Measurements from ENCODE around the gene ADAM12. TPM values are rescaled to one million over a fixed set of nuclear protein-coding genes. Genes with fewer than 3 reads are reported as not detected.

Gene ADAM12
- total RNA-seq, 4 donors from 2014 or later = 0.26 to 1.6 (median 0.47) TPM; not detected in 1

DNA sequence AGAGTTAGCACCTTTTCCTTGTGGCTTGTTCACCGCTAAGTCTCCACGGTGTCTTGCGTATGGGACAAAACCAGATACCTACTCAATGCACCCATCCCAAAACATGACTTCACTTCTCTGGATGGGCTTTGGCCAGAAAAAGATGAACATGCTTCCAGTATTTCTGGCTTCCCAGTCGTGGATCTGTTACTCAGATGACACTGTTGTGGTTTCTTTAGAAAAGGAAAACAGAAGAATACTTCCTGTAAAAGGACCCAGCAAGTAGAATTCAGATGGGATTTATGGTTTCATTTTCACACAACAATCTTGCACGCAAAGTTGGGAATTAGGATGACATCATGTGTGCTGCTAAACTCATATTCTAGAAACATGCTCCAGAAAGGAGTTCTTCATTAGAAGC lies 216.7 kb downstream of the ADAM12 start:
- DNase-seq (ENCODE audit: low spot score in 2 of 2) = no peak
- no peak overlapping the region for H3K4me3 ChIP-seq (ENCODE audit: low read depth, poor library complexity, severe bottlenecking)
- WGBS, 2 donors = 56 to 64% methylated on average over 5 of the region's 5 CpGs
- intact Hi-C loops (cut with DNase I; ENCODE audit: low total_unique reads) = no loop called here
- TF ChIP-seq, protein P1, sequence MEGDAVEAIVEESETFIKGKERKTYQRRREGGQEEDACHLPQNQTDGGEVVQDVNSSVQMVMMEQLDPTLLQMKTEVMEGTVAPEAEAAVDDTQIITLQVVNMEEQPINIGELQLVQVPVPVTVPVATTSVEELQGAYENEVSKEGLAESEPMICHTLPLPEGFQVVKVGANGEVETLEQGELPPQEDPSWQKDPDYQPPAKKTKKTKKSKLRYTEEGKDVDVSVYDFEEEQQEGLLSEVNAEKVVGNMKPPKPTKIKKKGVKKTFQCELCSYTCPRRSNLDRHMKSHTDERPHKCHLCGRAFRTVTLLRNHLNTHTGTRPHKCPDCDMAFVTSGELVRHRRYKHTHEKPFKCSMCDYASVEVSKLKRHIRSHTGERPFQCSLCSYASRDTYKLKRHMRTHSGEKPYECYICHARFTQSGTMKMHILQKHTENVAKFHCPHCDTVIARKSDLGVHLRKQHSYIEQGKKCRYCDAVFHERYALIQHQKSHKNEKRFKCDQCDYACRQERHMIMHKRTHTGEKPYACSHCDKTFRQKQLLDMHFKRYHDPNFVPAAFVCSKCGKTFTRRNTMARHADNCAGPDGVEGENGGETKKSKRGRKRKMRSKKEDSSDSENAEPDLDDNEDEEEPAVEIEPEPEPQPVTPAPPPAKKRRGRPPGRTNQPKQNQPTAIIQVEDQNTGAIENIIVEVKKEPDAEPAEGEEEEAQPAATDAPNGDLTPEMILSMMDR (IDR thresholded peaks at IDR 0.05) = no peak
- TF ChIP-seq POLR2A (IDR thresholded peaks at IDR 0.05) = no peak

DNA sequence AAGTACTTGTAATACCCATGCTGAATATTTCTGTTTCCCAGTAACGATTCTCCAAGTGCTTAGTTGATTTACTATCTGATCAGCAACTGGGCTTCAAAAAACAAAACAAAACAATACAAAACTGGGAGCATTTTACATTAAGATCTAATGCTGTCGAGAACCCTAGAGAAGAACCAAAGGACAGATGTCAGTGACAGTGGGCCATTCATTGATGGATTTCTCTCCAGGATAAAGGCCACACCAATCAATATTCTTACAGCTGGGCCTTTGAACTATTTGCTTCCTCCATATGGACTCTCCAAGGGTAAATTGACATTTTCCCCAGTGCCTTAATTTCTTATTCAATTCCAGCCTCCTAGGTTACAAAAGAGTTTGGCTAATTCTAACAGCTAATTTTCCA lies 217.5 kb downstream of the ADAM12 start:
- H3K4me3 ChIP-seq (ENCODE audit: low read depth, poor library complexity, severe bottlenecking) = no peak overlapping the region
- TF ChIP-seq, protein P1 (IDR thresholded peaks at IDR 0.05) = no peak
- TF ChIP-seq POLR2A (IDR thresholded peaks at IDR 0.05) = no peak
- intact Hi-C loops (cut with DNase I; ENCODE audit: low total_unique reads) = no loop called here
- WGBS, 2 donors = 67 to 74% methylated on average over 2 of the region's 2 CpGs
- no peak for DNase-seq (ENCODE audit: low spot score in 2 of 2)

DNA sequence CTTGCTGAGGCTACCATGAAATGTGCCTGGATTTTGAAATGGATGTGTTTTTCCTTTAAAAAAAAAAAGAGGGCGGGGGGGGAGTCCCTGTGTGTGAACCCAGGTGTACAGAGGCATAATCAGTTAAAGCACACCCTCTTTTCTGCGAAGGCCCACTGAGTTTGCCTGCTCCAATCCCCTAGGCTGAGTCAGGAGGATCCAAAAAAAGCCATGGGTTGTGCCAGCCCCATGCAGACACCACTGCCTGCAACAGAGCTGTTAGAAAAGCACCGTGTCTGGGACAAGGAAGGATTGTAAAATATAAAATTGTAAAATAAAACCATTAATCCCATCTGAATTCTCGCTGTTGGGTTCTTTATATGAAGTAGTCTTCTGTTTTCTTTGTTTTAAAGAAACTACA lies 217.9 kb downstream of the ADAM12 start:
- no peak overlapping the region for H3K4me3 ChIP-seq (ENCODE audit: low read depth, poor library complexity, severe bottlenecking)
- WGBS, 2 donors = 64 to 73% methylated on average over 4 of the region's 4 CpGs
- intact Hi-C loops (cut with DNase I; ENCODE audit: low total_unique reads) = no loop called here
- no peak for TF ChIP-seq POLR2A (IDR thresholded peaks at IDR 0.05)
- TF ChIP-seq, protein P1 (IDR thresholded peaks at IDR 0.05) = no peak
- DNase-seq (ENCODE audit: low spot score in 2 of 2) = no peak

DNA sequence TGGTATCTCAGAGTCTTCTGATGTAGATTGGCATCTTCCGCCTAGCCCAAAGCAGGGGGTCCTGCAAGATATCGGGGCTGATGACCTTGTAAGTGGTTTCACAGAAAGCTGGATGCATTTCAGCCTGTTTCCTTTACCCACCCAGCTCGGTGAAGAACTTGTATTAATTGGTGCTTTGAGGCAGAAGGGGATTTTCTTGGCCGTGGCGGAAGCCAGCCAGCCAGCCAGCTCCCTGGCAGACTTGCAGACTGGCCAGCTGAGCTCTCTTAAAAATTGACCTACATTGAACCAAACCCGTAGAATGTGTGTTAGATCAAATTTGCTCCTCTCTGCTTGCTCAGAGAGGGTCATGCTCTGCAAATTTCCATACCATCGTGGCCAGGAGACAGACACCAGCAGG lies 218.4 kb downstream of the ADAM12 start:
- H3K4me3 ChIP-seq (ENCODE audit: low read depth, poor library complexity, severe bottlenecking) = no peak overlapping the region
- DNase-seq (ENCODE audit: low spot score in 2 of 2) = no peak
- intact Hi-C loops (cut with DNase I; ENCODE audit: low total_unique reads) = no loop called here
- WGBS, 2 donors = 59 to 75% methylated on average over 7 of the region's 7 CpGs
- no peak for TF ChIP-seq POLR2A (IDR thresholded peaks at IDR 0.05)
- TF ChIP-seq, protein P1 (IDR thresholded peaks at IDR 0.05) = no peak

DNA sequence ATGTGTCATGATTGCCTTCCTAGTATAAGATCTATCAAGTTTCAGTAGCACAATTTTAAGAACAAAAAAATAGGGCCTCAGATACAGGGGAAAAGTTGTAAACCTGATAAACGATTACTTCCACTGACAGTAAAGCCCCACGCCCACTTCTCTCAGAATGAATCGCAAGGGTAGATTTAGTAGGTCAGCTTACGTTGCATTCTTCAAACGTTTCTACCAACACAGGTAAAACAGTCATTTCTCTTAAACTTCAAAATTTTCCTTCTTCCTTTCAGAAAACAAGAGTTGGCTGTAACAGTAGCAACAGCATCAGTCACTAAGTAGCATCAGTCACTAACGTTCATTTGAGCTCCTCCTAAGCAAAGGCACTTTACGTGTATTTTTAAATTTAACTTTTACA lies 221.5 kb downstream of the ADAM12 start:
- DNase-seq (ENCODE audit: low spot score in 2 of 2) = no peak
- WGBS, 2 donors = 63 to 68% methylated on average over 7 of the region's 7 CpGs
- intact Hi-C loops (cut with DNase I; ENCODE audit: low total_unique reads) = no loop called here
- TF ChIP-seq, protein P1 (IDR thresholded peaks at IDR 0.05) = no peak
- TF ChIP-seq POLR2A (IDR thresholded peaks at IDR 0.05) = no peak
- no peak overlapping the region for H3K4me3 ChIP-seq (ENCODE audit: low read depth, poor library complexity, severe bottlenecking)

DNA sequence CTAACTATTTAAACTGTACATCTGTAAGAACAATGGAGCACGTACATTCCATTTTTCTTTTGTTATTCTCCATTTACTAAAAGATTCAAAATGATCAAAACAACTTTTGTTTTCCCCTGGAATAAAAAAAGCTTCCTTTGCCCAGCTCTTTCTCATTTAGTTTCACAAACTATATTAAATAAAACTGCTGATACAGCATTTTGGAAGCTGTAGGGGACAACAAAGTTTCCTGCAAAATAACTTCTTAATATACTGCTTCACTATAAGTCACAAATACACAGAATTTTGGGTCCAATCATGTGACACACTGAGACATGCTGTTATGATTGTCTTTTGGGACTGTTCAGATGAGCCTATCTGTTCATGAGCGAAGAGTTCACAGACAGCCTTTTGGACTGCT lies 222.4 kb downstream of the ADAM12 start:
- no peak for TF ChIP-seq POLR2A (IDR thresholded peaks at IDR 0.05)
- TF ChIP-seq, protein P1 (IDR thresholded peaks at IDR 0.05) = no peak

More for the DNA sequence above, 222.4 kb downstream of the ADAM12 start:
- intact Hi-C loops (cut with DNase I; ENCODE audit: low total_unique reads) = no loop called here
- 84 to 96% methylated on average over 2 of the region's 2 CpGs for WGBS, 2 donors
- DNase-seq (ENCODE audit: low spot score in 2 of 2) = no peak
- H3K4me3 ChIP-seq (ENCODE audit: low read depth, poor library complexity, severe bottlenecking) = no peak overlapping the region
